ENCODE results near the gene SERAC1. TPM values are rescaled to one million over a fixed set of nuclear protein-coding genes. Genes with fewer than 3 reads are reported as not detected.

The SERAC1 gene
- total RNA-seq, 1 donor from 2014 or later: 9.3 TPM

DNA sequence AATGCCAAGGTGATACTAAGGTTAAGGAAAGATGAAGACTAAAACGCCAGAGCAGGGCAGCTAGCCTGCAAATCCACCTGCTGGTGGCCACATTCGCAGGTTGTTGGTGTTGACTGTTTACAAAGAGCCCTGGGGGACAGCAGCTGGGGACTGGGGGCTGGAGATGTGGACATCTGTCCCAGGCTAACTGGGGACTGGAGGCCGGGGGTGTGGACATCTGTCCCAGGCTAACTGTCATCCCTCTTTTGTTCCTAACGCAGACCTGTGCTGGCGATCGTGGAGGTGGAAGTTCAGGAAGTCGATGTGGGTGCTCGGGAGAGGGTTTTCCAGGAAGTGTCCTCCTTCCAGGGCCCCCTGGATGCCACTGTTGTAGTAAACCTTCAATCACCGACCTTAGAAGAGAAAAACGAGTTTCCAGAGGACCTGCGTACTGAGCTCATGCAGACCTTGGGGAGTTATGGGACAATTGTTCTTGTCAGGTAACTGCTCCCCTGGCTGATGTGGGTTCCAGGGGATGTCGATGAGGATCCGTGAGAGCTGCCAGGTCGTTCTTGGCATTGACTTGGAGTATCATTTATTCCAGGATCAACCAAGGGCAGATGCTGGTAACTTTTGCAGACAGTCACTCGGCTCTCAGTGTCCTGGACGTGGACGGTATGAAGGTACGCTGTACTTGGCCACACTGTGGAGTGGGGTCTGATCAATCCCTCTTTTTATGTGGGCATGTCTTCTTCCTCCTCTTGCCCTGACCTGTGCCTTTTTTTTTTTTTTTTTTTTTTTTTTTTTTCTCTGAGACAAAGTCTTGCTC is 87.0 kb downstream of the SERAC1 start:
- no peaks in the 10 kb centered on the region for H3K9me3 ChIP-seq (ENCODE audit: insufficient read depth, low read depth, low read length)
- H3K4me1 ChIP-seq (ENCODE audit: insufficient read depth, low read length): peaks cover 17% of the 10 kb centered on the region
- no peaks in the 10 kb centered on the region for H3K9me3 Mint-ChIP-seq (ENCODE audit: unreplicated experiment)
- H3K27ac Mint-ChIP-seq (ENCODE audit: unreplicated experiment): no peak overlapping the region
- H3K36me3 Mint-ChIP-seq (ENCODE audit: low read depth, unreplicated experiment): peaks cover 35% of the 10 kb centered on the region
- H3K27me3 ChIP-seq (ENCODE audit: insufficient read depth, low read length): no peaks in the 10 kb centered on the region
- H3K79me2 ChIP-seq (ENCODE audit: insufficient read depth, low read length): peaks cover 30% of the 10 kb centered on the region
- no peak overlapping the region for H3K27ac ChIP-seq (ENCODE audit: low read depth, low read length)
- no peak overlapping the region for H3K4me2 ChIP-seq (ENCODE audit: low read length)
- no peak for DNase-seq (ENCODE audit: low read depth)
- H3K4me3 Mint-ChIP-seq (ENCODE audit: unreplicated experiment): no peak overlapping the region
- no peaks in the 10 kb centered on the region for H3K27me3 Mint-ChIP-seq (ENCODE audit: low read depth, unreplicated experiment)
- FAIRE-seq: no peak
- peaks cover 80% of the 10 kb centered on the region for H3K36me3 ChIP-seq (ENCODE audit: insufficient read depth, low read length)
- TF ChIP-seq EZH2 (IDR thresholded peaks at IDR 0.05; ENCODE audit: insufficient read depth, low read length): no peak
- TF ChIP-seq, protein P1, sequence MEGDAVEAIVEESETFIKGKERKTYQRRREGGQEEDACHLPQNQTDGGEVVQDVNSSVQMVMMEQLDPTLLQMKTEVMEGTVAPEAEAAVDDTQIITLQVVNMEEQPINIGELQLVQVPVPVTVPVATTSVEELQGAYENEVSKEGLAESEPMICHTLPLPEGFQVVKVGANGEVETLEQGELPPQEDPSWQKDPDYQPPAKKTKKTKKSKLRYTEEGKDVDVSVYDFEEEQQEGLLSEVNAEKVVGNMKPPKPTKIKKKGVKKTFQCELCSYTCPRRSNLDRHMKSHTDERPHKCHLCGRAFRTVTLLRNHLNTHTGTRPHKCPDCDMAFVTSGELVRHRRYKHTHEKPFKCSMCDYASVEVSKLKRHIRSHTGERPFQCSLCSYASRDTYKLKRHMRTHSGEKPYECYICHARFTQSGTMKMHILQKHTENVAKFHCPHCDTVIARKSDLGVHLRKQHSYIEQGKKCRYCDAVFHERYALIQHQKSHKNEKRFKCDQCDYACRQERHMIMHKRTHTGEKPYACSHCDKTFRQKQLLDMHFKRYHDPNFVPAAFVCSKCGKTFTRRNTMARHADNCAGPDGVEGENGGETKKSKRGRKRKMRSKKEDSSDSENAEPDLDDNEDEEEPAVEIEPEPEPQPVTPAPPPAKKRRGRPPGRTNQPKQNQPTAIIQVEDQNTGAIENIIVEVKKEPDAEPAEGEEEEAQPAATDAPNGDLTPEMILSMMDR (IDR thresholded peaks at IDR 0.05; ENCODE audit: insufficient read depth, low read depth, low read length): no peak
- H3K4me1 Mint-ChIP-seq (ENCODE audit: low read depth, unreplicated experiment): peaks cover 9% of the 10 kb centered on the region
- H2AFZ ChIP-seq (ENCODE audit: low read depth, low read length): no peak overlapping the region
- peaks cover 41% of the 10 kb centered on the region for H4K20me1 ChIP-seq (ENCODE audit: insufficient read depth, low read length)
- no peak overlapping the region for H3K4me3 ChIP-seq (ENCODE audit: insufficient read depth, low read depth, low read length)
- H3K9ac ChIP-seq (ENCODE audit: low read length): no peak overlapping the region

DNA sequence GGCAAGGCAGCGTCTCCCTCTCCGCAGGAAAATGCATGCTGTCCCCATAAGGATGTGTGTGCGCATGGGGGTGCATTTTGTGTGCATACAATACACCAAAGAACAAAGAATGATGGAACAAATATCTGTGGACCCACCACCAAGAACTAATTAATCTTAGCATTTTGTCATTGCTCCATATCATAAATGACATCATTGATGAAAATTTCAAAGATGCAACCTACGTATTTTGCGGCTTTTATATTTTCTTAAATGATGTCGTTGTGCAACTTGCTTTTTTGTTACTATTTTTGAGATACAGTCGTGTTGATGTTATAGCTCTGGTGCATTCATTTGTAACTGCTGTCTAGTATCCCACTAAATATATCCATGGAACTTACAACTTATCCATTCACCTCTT is 89.7 kb downstream of the SERAC1 start:
- Histone ChIP-seq H3K27ac (ENCODE audit: low read depth, low read length) (no peak overlapping the region), H4K20me1 (ENCODE audit: insufficient read depth, low read length) (peaks cover 27% of the 10 kb centered on the region), H3K79me2 (ENCODE audit: insufficient read depth, low read length) (peaks cover 28% of the 10 kb centered on the region), H3K36me3 (ENCODE audit: insufficient read depth, low read length) (peaks cover 76% of the 10 kb centered on the region), H2AFZ (ENCODE audit: low read depth, low read length) (no peak overlapping the region), H3K4me2 (ENCODE audit: low read length) (no peak overlapping the region), H3K27me3 (ENCODE audit: insufficient read depth, low read length) (no peaks in the 10 kb centered on the region), H3K9me3 (ENCODE audit: insufficient read depth, low read depth, low read length) (no peaks in the 10 kb centered on the region), H3K4me3 (ENCODE audit: insufficient read depth, low read depth, low read length) (no peak overlapping the region), H3K9ac (ENCODE audit: low read length) (no peak overlapping the region), H3K4me1 (ENCODE audit: insufficient read depth, low read length) (peaks cover 5% of the 10 kb centered on the region)
- TF ChIP-seq, protein P1 (IDR thresholded peaks at IDR 0.05; ENCODE audit: insufficient read depth, low read depth, low read length): no peak
- TF ChIP-seq EZH2 (IDR thresholded peaks at IDR 0.05; ENCODE audit: insufficient read depth, low read length): no peak
- FAIRE-seq: no peak
- H3K27ac Mint-ChIP-seq (ENCODE audit: unreplicated experiment): no peak overlapping the region
- H3K4me3 Mint-ChIP-seq (ENCODE audit: unreplicated experiment): no peak overlapping the region
- H3K27me3 Mint-ChIP-seq (ENCODE audit: low read depth, unreplicated experiment): no peaks in the 10 kb centered on the region
- peaks cover 31% of the 10 kb centered on the region for H3K36me3 Mint-ChIP-seq (ENCODE audit: low read depth, unreplicated experiment)
- no peak for DNase-seq (ENCODE audit: low read depth)
- H3K4me1 Mint-ChIP-seq (ENCODE audit: low read depth, unreplicated experiment): peaks cover 3% of the 10 kb centered on the region
- no peaks in the 10 kb centered on the region for H3K9me3 Mint-ChIP-seq (ENCODE audit: unreplicated experiment)

DNA sequence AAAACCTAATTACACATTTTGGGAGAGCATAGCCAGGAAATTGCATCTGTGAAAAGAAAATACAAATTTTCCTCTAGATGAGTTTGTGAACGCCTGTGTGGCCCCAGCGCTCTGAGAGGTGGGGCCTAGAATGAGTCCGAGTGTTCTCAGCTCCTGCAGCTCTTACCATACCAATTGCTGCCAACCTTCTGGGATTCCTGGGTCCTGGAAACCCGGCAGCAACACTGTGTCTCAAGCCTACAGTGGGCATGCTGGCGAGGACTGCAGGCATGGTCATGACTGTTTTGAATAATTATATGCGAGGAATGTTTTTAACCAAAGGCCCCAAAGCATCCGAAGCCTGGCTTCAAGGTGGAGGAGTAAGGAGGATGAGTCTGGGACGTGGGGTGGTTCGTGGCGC is 90.4 kb downstream of the SERAC1 start:
- no peak overlapping the region for H3K27ac ChIP-seq (ENCODE audit: low read depth, low read length)
- FAIRE-seq: no peak
- H3K4me2 ChIP-seq (ENCODE audit: low read length): no peak overlapping the region
- H3K79me2 ChIP-seq (ENCODE audit: insufficient read depth, low read length): peaks cover 26% of the 10 kb centered on the region
- no peak overlapping the region for H2AFZ ChIP-seq (ENCODE audit: low read depth, low read length)
- no peak for DNase-seq (ENCODE audit: low read depth)
- Mint-ChIP-seq H3K27me3 (ENCODE audit: low read depth, unreplicated experiment) (no peaks in the 10 kb centered on the region), H3K27ac (ENCODE audit: unreplicated experiment) (no peak overlapping the region), H3K9me3 (ENCODE audit: unreplicated experiment) (no peaks in the 10 kb centered on the region), H3K4me1 (ENCODE audit: low read depth, unreplicated experiment) (no peaks in the 10 kb centered on the region), H3K36me3 (ENCODE audit: low read depth, unreplicated experiment) (peaks cover 26% of the 10 kb centered on the region), H3K4me3 (ENCODE audit: unreplicated experiment) (no peak overlapping the region)
- H3K27me3 ChIP-seq (ENCODE audit: insufficient read depth, low read length): no peaks in the 10 kb centered on the region
- H3K4me1 ChIP-seq (ENCODE audit: insufficient read depth, low read length): no peaks in the 10 kb centered on the region
- H4K20me1 ChIP-seq (ENCODE audit: insufficient read depth, low read length): peaks cover 22% of the 10 kb centered on the region
- no peak overlapping the region for H3K9ac ChIP-seq (ENCODE audit: low read length)
- TF ChIP-seq, protein P1 (IDR thresholded peaks at IDR 0.05; ENCODE audit: insufficient read depth, low read depth, low read length): no peak
- no peak for TF ChIP-seq EZH2 (IDR thresholded peaks at IDR 0.05; ENCODE audit: insufficient read depth, low read length)
- H3K9me3 ChIP-seq (ENCODE audit: insufficient read depth, low read depth, low read length): no peaks in the 10 kb centered on the region
- peaks cover 73% of the 10 kb centered on the region for H3K36me3 ChIP-seq (ENCODE audit: insufficient read depth, low read length)
- H3K4me3 ChIP-seq (ENCODE audit: insufficient read depth, low read depth, low read length): no peak overlapping the region

Data from astrocyte (in vitro differentiated cells and primary cell).